Left cardiac atrium (tissue), 4 donors: ENCODE measurements around the gene ERBB3. TPM values are rescaled to one million over a fixed set of nuclear protein-coding genes. Genes with fewer than 3 reads are reported as not detected.
"Not testable (repeated sequence)": the region's sequence is repeated elsewhere in the genome, so short reads cannot be mapped to it uniquely, and the experiment has no call there.

ENCODE experiments used
- ATAC-seq, 2 donors: fragments of 200-7000 bp; cut with Tn5 transposase; one replicate each; pipeline ENCODE4 v1.9.1; 2020; ENCODE audit warnings: mild to moderate bottlenecking in 2 of 2, moderate library complexity in 2 of 2
- DNase-seq: peaks from one replicate; pipeline ENCODE4 v3.0.0-alpha.2; 2020
- intact Hi-C, 2 donors: fragments of 100-400 bp; cut with DNase I; formaldehyde crosslinking; loops; one replicate each; pipeline versions ENCODE4 v1.14.1 to v1.15.1; 2022 to 2023
- total RNA-seq, 2 donors: library from RNA; stranded (reverse); fragmentation: NEBNext Ultra II Directional; extraction: Animal tissue kit (Norgen Biotek cat#: 25700); gene quantifications; one replicate each; pipeline ENCODE4 v1.2.1, GENCODE V29; 2021
- donor health status: DM: no; HTN: yes; CAD: no.
- donor health status: DM: no; HTN: yes; CAD: no; lungs with severe emphysema.
- donor health status: DM: yes; HTN: yes; CAD: no.
- donor health status: Dilated cardiomyopathy.

The ERBB3 gene
- total RNA-seq, 2 donors from 2014 or later, result 5.2 TPM

- intact Hi-C loops, ATAC-seq, DNase-seq: not testable (repeated sequence)
Measured at GRCh38 chr12:56077966-56078365, 2.0 kb upstream of the ERBB3 start.

GRCh38 chr12:56078427-56078826, 1.5 kb upstream of the ERBB3 start:
- intact Hi-C loops, result no loop called here
- DNase-seq (no peak), ATAC-seq (no peak)

- intact Hi-C loops, result no loop called here
- peak; percentile 90 for DNase-seq
- peak; percentile 90 to 91 for ATAC-seq
Measured at GRCh38 chr12:56078931-56079722, 838 bp upstream of the ERBB3 start.

- no peak for ATAC-seq
Measured at GRCh38 chr12:56080556-56081138, 682 bp downstream of the ERBB3 start.

GRCh38 chr12:56081393-56082347, 1.7 kb downstream of the ERBB3 start:
- DNase-seq, result no peak
- ATAC-seq, result no peak
- intact Hi-C loops, result no loop called here

More at GRCh38 chr12:56080556-56081138, 682 bp downstream of the ERBB3 start:
- intact Hi-C loops, result no loop called here
- DNase-seq, result no peak

GRCh38 chr12:56082382-56082781, 2.4 kb downstream of the ERBB3 start:
- DNase-seq (no peak), ATAC-seq (no peak)
- intact Hi-C loops, result no loop called here

- no peak for DNase-seq
- ATAC-seq, result no peak
- intact Hi-C loops, result no loop called here
Measured at GRCh38 chr12:56082967-56083366, 3.0 kb downstream of the ERBB3 start.

GRCh38 chr12:56084958-56085543, 5.1 kb downstream of the ERBB3 start:
- DNase-seq (no peak), ATAC-seq (no peak)
- intact Hi-C loops, result no loop called here

GRCh38 chr12:56086096-56086495, 6.1 kb downstream of the ERBB3 start:
- DNase-seq, result no peak
- intact Hi-C loops, result no loop called here
- no peak for ATAC-seq

- DNase-seq (no peak), ATAC-seq (no peak)
- intact Hi-C loops, result no loop called here
Measured at GRCh38 chr12:56086608-56087007, 6.6 kb downstream of the ERBB3 start.

- ATAC-seq (peak; percentile 95 to 98), DNase-seq (peak; percentile 75)
- intact Hi-C loops, result no loop called here
Measured at GRCh38 chr12:56087220-56087619, 7.3 kb downstream of the ERBB3 start.

GRCh38 chr12:56097738-56098137, 17.8 kb downstream of the ERBB3 start:
- intact Hi-C loops, result loop anchor here in 1 of 2 donors (10.0 kb wide), 1 partner anchor 103 kb away; the partner anchor contains the start of gene SUOX
- DNase-seq, result no peak
- ATAC-seq, result no peak

- intact Hi-C loops, result loop anchor here in 1 of 2 donors (10.0 kb wide), 1 partner anchor 104 kb away; the partner anchor contains the start of gene SUOX
- DNase-seq, result no peak
- no peak for ATAC-seq
Measured at GRCh38 chr12:56098592-56098991, 18.6 kb downstream of the ERBB3 start.

- intact Hi-C loops, result loop anchor here (10.0 kb wide), 2 partner anchors 55 to 105 kb away; partner anchors contain the start of genes SUOX (in 2 of the 2) and RPS26 (in 1 of the 2)
- DNase-seq (no peak), ATAC-seq (no peak)
Measured at GRCh38 chr12:56099787-56100186, 19.8 kb downstream of the ERBB3 start.

- no peak for DNase-seq
- ATAC-seq, result no peak
- intact Hi-C loops, result loop anchor here in 1 of 2 donors (10.0 kb wide), 2 partner anchors 56 to 106 kb away; partner anchors contain the start of genes RPS26 and SUOX
Measured at GRCh38 chr12:56101045-56101444, 21.1 kb downstream of the ERBB3 start.

- DNase-seq (no peak), ATAC-seq (no peak)
- intact Hi-C loops, result loop anchor here in 1 of 2 donors (10.0 kb wide), 2 partner anchors 58 to 108 kb away; partner anchors contain the start of genes RPS26 and SUOX
Measured at GRCh38 chr12:56102683-56103065, 22.7 kb downstream of the ERBB3 start.

GRCh38 chr12:56103066-56103711, 23.2 kb downstream of the ERBB3 start:
- intact Hi-C loops, result loop anchor here in 1 of 2 donors (10.0 kb wide), 2 partner anchors 58 to 108 kb away; partner anchors contain the start of genes RPS26 and SUOX
- DNase-seq (no peak), ATAC-seq (no peak)

- ATAC-seq (no peak), DNase-seq (no peak)
- intact Hi-C loops, result loop anchor here in 1 of 2 donors (10.0 kb wide), 2 partner anchors 59 to 109 kb away; partner anchors contain the start of genes RPS26 and SUOX
Measured at GRCh38 chr12:56103823-56104108, 23.8 kb downstream of the ERBB3 start.
